HG03196 (cell line): ENCODE data around the gene KPNA1.

Experiments used
- ATAC-seq: cut with Tn5 transposase; IDR thresholded peaks from one replicate; pipeline ENCODE4 v1.9.1; 2021; ENCODE audit not compliant: unreplicated experiment

KPNA1 gene

DNA sequence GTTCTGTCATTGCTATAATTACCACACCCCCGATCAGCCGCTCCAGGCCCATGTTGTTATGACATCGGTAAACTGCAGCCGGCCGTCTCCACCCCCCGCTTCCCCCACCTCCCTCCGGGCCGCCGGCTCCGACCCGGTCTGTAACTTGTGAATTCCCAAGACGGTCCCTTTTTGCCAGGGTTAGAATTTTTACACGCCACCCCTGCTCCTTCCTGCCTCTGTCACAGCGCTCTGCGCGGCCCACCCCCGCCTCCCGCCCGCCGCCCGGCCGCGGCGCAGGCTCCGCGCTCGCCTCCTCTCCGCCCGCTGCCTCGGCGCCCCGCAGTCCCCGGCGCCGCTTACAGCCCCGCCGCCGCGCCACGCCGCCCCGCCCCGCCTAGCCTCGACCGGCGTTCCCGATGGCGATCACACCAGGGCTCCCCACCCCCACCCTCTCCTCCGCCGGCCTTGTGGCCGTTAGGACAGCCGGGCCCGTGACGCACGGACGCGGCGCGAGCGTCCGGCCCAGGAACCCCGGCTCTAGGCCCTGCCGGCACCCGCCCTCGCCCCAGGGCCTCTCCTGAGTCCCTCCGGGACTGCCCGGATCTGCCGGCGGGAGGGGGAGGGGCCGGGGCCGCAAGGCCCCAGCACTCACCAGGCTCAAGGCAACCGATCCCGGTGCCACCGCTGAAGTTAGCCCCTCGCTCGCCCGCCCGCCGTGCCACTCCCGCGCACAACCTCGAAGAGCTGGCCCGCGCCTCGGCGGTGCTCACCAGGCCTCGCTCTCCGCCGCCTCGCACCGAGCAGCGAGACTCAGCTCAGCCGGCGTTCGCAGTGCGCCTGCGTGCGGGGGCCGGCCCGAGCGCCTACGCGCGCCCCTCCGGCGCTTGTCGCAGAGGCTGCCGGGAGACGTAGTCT is at the start of gene KPNA1:
Gene KPNA1 (minus strand): TSS at position 817 of the 897 bp plus-strand sequence. CDS start 18,374 bp downstream, outside the sequence.
- ATAC-seq = peak; percentile 79

DNA sequence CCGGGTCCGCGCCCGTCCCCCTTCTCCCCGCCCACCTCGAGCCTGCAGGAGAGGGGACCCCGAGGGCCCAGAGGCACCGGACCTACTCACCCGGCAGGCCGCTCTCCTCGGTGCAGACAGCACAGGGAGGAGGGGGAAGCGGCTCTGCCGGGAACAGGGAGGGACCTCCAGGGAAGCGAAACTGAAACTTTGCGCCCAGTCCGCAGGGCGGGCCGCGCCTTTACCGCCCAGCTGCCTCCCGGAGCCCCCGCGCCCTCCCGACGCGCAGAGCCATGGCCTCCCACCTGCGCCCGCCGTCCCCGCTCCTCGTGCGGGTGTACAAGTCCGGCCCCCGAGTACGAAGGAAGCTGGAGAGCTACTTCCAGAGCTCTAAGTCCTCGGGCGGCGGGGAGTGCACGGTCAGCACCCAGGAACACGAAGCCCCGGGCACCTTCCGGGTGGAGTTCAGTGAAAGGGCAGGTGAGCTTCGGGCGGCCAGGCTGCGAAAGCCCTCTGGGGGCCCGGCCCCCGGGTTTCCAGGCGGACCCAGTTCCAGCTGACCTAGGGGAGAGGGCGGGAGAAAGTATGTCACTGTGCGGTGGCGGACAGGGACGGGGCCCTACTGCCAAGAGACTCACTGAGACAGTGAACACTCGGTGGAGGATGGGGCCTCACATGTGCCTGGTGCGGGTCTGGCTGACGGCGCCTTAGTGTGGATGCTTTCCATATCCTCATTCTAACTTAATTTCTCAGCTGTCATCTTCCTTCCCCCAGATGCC is 49.6 kb upstream of the KPNA1 start, which contains the start of the genes DTX3L and PARP9:
Gene DTX3L (plus strand): TSS at position 184 of the 758 bp plus-strand sequence. CDS start 89 bp downstream, at position 273.
Gene PARP9 (minus strand): TSS at position 146 of the 758 bp plus-strand sequence. CDS start 4,680 bp downstream, outside the sequence.
- ATAC-seq = peak; percentile 61

DNA sequence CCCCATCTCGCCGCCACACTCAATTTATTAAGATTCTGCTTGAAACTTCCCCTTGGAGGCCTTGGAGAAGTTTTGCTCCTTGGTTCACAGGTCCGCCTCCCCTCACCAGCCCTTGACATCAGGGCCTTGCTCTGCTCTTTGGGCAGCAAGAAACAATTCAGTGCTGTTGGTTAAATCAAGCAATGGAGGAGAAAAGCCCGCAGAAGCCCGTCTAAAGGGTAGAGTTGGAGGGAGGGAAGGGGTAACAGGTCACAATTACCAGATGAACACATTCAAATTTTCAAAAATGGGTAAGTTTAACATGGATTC is 48.9 kb upstream of the KPNA1 start:
- peak; percentile 17 for ATAC-seq

DNA sequence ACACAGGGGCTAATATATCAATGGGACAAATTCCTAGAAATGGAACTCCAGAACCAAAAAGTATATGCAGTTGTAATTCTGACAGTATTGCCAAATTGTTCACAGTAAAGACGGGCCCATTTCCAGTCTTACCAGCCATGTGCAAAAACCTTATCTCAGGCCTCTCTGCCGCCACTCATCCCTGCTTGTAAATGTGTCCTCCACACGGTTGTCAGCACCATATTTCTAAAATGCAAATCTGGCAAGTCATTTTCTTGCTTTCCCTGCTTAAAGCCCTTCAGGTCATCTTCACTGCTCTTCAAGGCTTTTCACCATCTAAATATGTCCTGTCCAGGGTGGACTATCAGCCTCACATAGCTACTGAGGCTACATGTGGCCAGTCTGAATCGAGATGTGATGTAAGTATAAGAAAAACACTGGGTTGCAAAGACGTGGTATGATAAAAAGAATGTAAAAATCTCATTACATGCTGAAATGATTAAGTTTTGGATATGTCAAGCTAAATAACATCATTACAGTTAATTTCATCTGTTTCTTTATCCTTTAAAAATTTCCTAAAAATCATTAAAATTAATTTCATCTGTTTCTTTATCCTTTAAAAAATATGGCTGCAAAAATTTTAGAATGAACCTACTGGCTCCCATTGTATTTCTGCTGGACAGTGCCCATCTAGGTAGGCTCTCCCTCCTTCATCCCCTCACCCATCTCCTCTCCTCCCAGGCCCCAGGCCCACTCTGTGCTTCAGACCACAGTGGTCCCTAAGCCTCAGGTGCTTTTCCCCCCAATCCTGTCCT is 48.4 kb upstream of the KPNA1 start:
- no peak for ATAC-seq

DNA sequence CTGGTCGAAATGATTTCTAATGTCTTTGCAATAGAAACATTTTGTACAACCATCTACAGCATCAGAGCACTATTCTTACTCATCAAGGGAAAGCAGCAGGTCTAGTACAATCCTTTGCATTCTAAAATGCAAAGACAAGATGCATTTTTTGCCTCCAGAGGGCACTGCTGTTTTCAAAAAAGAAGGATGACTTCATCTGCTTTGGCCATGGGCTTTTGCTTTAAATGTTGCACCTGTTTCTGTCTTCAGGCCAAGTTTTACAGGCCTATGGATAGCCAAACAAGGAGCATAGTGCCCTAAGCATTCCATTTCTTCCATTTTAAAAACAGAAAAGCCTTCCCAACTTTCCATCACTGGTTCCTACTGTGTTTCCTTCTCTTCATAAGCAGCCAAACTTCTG is 45.9 kb upstream of the KPNA1 start:
- no peak for ATAC-seq

DNA sequence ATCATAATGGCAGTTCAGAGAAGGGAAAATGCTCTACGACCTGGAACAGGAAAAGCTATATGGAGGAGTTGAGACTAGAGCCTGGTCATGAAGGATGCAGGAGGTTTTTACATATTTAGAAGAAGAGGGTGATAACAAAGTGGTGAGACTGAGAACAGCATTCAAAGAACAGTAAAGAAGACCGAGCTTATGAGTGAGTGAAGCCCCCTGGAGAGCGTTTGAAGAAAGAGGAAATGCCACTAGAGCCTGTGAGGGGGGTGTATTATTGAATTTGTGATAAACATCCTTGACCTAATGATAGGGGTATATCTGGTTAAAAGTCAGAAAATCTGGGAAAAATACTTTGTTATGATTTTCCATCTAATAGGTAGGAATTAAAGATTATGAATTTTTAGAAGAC is 45.2 kb upstream of the KPNA1 start:
- ATAC-seq = no peak

DNA sequence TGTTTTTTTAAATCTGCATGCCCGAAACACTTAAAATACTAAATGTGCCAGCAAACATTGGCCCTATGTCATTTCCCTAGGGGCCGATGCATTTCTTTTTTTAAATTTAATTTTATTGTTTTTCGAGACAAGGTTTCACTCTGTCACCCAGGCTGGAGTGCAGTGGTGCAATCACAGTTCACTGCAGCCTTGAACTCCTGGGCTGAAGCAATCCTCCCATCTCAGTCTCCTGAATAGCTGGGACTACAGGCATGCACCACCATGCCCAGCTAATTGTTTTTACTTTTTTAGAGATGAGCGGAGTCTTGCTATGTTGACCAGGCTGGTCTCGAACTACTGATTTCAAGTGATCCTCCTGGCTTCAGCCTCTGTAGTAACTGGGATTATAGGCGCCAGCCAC is 43.9 kb upstream of the KPNA1 start:
- ATAC-seq = no peak

DNA sequence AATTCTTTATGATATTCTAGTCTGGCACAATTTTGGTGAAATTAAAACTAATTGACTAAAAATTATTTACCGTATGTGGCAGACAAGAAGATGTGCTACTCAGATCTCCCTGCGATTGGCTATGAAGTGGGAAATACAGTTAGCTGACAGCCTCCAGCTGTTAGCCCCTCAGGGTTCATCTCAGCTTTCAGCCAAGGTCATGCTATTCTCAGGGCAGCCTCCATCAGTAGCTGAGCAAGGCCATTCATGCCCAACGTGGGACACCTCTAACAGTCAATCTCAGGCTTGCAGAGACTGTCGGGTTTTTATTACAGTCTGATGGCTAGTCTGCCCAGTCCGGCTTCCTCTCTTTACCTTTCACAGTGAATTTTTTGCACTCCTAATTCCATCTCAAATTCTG is 42.6 kb upstream of the KPNA1 start:
- ATAC-seq = no peak

DNA sequence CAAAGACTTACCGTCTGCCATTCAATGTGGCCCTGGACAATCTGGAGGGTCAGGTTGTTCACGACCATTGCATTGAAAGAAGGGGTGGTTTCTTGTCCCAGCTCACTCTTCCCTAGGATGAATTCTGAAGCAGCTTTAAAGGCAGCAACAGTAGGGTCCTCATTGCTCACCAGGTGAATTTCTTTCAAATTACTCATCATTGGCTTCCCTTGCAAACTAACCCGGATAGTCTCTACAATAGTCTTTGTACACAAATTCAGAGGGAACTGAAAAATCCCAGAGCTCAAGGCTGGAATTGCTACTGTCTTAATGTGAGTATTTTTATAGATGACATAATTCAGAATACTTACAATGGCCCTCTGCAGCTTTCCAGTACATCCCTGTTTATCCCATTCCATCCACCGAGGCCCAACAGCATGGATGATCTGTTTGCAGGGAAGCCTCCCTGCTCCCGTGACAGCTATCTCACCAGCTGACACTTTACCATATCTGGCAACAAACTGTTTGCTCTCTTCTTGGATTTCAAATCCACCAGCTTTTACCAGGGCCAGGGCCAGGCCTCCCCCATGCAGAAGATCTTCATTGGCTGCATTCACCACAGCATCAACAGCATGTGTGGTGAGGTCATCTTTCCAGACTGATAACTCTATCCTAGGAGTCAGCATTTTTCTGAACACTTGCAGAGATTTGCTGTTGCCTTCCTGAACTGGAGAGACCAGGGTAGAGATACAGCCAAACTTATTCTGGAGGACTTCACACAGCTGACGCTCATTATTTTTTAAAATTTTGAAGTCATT is 40.7 kb upstream of the KPNA1 start:
- no peak for ATAC-seq

DNA sequence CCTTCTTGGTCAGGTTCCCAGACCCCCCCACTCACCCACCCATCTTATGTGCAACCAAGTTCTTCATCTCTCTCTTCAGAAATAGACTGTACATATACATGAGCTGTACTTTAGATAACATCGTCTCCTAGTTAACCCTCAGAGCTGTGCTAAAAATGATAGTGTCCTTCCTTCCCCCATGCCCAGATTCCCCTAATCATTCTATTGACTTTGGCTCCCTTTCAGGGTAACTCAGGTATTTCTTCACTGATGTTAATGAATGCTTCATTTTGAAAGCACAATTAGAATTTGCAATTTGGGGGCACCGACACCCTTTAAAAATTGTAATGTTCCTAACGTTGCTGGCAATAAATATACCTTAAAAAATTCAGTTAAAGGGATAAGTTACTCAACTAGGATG is 38.4 kb upstream of the KPNA1 start:
- no peak for ATAC-seq

DNA sequence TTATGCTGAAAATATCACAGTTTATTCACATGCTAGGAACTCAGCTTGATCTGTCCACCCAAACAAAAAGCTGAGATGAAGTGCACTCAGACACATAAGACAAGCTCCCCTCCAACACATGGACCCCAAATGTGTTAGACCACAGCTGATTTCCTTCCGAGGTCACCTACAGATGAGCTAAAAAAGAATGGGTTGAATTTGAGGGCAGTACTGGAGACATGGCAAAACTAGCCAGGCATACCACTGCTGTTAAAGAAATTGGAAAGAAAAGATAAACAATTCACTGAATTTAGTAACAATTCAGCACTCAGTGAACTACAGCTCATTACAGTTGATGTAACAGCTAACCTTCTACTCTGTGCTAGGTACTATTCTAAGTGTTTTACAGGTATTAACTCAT is 33.9 kb upstream of the KPNA1 start:
- no peak for ATAC-seq

DNA sequence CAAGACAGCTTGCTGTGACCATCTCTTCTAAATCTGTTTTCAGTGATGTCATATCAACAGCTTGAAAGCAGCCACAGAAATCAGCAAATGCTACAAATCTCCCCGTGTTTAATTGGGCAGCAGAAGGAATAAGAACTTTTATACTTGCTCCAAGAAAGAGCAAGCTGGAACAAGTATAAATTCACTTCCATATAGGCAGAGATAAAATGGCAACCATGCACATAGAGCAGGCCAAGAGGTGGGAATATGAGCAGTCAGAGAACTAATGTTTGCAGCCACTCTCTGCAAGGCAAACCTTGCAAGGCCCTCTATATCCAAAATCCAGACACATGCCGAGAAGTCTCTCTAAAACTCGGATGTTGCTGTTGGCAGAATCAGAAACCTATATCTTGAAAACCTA is 33.3 kb upstream of the KPNA1 start:
- no peak for ATAC-seq

DNA sequence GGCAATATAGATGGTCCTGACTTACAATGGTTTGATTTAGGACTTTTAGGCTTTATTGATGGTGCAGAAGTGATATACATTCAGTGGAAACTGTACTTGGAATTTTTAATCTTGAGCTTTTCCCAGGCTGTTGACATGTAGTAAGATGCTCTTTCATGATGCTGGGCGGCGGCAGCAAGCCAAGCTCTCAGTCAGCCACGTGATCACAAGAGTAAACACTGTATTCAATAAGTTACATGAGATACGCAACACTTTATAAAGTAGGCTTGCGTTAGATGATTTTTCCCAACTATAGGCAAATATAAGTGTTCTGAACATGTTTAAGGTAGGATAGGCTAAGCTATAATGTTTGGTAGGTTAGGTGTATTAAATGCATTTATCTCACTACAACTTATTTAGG is 31.4 kb upstream of the KPNA1 start:
- no peak for ATAC-seq

DNA sequence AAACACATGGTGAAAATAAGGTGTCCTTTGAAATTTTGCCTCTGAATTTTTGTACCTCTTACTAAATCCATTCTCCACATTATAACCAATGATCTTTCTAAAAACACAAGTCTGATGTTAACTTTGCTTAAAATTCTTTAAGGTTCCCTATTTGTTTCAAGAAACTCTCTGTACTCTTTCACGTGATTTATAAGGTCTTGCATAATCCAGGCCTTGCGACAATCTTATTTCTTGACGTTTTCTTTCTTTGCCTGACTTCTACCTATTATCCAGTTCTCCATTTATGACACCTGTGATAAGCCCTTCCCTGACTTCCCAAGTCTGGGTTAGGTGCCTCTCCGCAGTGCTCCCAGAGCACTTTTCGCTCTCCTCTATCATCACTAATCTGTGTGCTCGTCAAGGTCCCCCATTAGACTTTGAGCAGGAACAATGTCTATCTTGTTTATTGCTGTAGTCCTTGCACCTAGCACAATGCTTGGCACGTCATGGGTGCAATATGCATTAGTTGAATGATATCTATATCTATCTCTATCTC is 24.3 kb upstream of the KPNA1 start:
- no peak for ATAC-seq

DNA sequence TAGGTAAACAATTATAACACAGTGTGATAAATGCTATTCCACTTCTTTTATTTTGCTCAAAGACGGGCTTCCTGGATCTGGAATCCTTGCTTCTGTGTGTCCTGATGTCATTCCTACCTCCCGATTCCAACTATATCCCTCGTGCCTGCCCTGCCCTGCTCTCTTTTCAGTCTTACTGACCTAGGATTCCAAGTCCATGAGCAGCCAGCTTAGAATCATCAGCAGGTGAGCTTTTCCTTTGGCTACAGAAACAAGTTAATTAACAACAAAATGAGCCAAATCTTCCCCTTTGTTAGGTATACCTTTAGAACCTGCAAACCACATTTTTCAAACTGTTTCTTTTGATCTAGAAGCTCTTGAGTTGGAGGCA is 21.9 kb upstream of the KPNA1 start:
- ATAC-seq = no peak

DNA sequence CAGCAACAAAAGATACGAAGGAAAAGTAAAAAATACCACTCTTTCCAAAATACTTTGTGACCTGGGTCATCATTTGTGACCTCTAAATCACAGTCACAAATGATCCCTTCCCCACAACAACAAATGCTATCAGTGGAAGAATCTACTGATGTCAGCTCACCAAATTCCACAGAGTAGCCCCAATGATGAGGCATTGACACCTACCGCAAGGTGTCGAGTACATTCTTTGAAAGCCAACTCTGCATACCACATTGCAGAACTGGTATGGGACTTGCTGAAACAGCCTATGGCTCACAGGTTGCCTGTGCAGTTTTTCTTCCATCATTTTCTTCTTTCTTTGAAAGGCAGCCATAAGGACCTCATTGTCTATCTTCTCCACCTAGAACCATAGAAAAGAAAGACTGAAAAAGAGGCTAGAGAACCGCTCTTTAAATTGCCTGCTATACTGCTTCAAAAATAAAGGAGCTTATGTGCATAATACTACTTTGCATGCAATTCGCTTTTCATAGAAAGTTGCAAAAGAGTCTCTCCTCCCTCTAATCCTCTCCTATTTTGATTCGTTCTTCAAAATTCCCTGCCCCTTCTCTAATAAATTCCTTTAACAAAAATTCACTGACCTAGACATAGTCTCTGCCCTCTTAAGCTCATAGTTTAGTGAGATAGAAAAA is 21.4 kb upstream of the KPNA1 start:
- ATAC-seq = no peak

DNA sequence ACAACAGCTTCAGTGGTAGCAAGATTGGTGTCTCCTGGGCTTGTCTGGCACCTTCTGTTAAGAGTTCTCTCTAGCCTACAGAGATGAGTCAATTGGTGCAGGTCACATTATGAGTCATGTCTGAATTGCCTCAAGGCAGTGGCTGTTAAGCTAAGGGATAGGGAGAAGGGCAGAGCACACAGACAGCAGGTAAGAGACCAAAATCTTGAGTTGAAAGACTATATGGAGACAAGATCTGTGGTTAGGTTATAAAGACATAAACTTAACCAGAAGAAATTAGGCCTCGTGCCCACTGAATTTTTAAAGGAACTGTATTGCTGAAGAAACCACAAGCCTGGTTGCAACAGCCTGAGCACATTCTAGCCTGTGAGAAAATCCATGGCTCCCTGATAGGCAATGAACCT is 19.2 kb upstream of the KPNA1 start:
- peak; percentile 98 for ATAC-seq

DNA sequence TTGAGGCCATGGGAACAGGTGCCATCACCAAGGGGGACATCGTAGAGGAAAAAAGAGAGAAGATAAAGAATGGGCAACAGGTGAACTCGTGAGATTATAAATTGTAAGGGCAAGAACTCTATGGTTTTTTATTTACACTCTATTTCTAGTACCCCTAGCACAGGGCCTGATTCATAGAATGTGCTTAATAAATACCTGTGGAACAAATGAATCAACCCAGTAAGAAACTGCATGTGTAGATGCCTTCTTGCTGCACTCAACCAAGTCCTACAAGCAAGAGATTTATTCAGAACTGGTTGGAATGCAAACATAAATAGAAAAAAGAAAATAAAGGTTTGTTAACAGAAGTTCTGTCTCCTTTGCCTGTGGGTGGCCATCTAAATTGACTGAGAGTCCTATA is 18.7 kb upstream of the KPNA1 start:
- ATAC-seq = no peak

DNA sequence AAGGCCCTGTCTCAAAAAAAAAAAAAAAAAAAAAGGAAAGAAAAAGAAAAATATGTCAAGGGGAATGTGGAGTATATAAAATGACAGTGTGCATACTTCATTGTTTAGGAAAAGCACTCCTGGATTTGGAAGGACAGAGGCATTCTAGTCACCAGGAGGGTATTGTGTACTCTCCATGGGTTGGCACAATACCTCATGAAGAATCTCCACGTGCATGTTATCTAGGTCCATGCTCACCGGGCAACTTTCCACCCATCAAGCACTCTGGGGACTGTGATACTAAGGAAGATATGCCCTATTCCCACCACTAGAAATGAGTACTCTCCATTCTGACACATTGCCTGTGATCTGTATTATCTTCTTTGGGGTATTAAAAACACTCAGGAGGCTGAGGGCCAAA is 15.4 kb upstream of the KPNA1 start:
- no peak for ATAC-seq

DNA sequence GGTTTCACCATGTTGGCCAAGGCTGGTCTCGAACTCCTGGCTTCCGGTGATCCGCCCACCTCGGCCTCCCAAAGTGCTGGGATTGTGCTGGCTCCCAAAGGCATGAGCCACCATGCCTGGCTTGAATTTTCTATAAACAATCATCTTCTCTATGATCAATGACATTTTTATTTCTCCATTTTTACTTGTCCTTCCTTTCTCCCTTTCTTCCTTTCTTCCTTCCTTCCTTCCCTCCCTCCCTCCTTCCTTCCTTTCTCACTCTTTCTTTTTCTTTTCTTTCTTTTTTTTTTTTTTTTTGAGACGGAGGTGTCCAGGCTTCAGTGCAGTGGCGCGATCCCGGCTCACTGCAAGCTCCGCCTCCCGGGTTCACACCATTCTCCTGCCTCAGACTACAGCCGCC is 8.6 kb upstream of the KPNA1 start:
- ATAC-seq = no peak
